ENCODE measurements around the gene DNAAF1.
A peak's percentile ranks its signal among the peaks of the same experiment; 100 is the strongest.

DNAAF1 gene

DNA sequence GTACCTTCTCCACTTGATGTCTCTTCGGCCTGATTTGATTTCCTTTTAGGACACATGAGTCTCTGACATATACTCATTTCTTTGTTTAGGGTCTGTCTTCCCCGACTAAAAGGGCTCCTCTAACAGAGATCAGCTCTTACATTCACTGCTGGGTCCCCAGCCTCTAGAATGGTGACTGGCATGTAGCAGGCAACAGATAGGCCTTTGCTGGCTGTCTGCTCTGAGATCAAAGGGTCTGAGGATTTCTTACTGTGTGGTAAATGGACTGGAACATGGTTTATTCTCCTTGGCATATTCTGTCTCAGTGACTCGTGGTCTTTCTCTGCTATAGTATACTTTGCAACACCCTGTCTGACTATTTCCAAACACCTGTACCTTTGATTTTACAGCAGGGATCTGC, 16.7 kb downstream of the DNAAF1 start:
- no peak for DNase-seq

DNA sequence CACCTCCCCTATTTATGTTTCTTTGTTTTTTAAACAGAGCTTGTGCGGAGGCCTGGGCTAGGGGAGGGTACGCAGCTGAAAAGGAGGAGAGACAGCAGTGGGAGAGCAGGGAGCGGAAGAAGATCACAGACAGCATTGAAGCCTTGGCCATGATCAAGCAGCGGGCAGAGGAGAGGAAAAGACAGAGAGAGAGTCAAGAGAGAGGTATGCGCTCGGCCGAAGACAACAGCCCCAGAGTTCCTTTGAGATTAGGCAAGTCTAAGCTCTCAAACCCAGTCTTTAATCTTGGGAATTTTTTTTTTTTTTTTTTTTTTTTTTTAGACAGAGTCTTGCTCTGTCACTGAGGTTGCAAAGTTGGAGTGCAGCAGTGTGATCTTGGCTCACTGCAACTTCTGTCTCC, 20.6 kb downstream of the DNAAF1 start:
- DNase-seq = no peak

DNA sequence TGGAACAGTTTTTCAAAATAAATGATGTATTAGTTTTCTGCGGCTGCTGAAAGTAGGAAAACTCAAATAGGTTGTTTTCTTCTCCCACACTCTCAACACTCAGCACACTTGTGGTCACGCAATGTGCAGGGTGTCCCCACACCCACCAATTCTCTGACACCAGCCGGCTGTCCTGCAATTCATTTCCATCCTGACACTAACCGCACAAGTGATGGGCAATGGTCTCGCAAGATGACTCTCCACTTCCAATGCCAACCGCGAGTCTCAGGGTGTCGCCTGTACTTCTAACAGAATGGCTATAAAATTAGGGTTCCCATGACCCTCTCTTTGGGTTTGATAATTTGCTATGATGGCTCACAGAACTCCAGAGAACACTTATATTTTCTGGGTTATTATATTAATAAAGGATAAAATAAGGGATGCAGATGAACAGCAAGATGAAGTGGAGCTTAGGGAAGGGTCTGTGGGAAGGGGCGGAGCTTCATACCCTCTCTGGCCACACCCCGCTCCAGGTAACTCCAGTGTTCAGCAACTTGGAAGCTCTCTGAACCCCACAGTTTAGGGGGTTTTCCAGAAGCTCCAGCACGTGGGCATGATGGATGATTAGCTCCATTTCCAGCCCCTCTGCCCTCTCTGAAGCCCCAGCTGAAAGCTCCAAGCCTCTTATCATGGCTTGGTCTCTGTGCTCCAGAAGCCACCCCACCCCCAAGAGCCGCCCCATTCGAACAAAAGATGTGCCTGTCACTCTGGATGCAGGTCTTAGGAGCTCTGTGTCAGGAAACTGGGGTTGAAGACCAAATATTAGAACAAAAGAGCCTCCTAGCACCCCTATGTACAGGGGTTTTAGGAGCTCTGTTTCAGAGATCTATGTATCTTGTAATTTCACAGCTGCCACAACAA, 21.9 kb downstream of the DNAAF1 start:
- DNase-seq = no peak

DNA sequence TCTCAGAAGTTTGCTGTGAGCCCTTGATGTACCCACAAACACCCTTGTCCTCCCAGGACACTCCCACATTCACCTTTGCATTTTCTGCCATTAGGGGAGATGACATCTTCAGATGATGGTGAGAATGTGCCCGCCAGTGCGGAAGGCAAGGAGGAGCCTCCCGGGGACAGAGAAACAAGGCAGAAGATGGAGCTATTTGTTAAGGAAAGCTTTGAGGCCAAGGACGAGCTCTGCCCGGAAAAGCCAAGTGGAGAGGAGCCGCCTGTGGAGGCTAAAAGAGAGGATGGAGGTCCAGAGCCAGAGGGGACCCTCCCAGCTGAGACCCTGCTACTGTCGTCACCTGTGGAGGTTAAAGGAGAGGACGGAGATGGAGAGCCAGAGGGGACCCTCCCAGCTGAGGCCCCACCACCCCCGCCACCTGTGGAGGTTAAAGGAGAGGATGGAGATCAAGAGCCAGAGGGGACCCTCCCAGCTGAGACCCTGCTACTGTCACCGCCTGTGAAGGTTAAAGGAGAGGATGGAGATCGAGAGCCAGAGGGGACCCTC, 24.7 kb downstream of the DNAAF1 start:
- no peak for DNase-seq

DNA sequence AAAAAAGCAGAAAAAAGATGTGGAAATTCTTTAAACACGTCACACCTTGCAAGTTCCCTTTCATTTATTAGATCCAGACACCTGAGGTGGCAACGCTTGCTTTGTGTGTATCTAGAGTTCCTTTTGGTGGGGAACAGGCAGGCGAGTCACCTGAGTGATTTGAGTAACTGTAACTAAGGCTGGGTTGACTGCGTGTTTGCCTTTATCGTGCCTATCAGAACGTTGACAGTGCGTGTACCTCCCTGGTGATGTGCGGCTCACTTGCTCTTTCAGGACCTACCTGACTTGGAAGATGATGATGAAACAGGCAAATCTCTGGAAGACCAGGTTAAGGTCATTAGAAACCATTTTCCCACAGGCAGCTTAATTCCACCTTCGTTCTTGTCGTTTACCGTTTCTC, 29.3 kb downstream of the DNAAF1 start:
- no peak for DNase-seq

DNA sequence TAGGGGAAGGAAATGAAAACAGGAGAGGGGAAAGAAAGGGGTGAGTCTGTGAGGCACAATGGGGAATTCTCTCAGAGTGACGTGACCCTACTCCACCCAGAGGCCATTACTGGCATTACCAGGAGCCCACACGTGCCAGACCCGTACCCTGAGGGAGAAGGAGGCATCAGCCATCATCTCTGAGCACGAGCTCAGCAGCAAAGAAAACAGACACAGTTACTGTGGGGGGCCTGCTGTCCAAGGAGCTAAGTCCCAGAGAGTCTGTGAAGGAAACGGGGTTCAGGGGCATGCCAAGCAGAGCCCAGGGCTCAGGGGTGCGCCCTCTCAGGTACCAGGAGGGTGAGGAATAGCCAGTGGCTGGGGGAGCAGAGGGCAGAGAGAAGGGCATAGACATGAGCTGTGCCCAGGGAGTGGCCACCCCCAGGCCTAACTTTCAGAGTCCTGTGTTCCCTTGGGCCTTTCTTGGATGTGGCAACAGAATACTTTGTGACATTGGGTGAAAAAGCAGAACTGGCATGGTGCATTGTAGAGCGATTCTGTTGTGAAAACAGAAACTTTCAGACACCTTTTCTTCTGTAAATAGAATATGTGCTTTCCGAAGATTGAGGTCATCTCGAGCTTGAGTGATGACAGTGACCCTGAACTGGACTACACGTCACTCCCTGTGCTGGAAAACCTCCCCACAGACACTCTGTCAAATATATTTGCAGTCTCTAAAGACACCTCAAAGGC, 30.4 kb downstream of the DNAAF1 start:
- DNase-seq = peak; percentile 49

DNA sequence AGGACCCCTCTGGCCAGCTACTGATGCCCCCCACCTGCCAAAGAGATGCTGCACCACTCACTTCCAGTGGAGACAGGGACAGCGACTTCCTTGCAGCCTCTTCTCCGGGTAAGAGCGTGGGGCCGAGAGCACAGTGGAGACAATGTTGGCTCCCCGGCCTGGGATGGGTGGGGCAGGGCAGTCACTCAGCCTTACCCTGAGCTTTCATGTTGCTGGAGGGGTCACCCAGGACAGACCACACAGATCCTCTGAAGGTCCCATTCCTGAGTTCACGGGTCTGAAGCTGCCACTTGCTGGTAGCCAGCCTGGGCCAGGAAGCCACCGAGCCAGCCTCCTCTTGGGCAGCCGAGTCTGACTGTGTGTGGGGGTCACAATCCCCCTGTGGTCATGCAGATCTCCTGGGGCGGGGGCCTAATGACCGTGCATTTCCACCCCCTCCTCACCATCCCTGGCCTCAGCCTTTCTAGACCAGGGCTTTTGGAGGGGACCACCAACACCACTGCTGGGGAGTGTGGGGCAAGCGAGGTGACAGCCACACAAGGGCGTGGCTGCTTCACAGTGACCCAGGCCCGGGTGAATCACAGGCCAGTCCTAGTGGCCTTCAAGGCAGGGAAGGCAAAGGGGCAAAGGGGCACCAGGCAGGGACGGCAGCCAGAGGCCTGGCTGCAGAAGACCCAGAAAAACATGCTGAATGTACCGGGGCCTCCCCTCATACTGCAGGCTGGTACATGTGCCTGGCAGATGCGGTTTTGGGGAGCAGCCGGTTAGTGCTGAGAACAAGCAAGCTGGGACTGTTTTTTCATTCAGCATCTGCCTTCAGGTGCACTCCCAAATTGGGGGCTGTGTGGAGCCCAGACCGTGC, 31.3 kb downstream of the DNAAF1 start:
- no peak for DNase-seq

DNA sequence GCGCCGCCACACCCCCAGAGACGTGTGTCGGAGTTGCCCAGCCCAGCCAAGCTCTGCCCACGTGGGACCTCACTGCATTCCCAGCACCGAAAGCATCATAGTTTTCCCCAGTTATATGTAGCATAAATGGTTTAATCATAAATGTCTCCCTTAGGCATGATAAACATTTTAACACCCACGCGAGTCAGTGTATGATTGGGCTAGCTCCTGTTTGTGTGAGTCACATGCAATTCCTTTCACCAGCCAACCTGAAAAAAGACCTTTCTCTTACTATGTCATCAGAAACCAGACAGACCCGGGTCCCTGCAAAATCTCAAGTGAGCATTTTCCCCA, 32.6 kb downstream of the DNAAF1 start:
- DNase-seq = peak; percentile 27

DNA sequence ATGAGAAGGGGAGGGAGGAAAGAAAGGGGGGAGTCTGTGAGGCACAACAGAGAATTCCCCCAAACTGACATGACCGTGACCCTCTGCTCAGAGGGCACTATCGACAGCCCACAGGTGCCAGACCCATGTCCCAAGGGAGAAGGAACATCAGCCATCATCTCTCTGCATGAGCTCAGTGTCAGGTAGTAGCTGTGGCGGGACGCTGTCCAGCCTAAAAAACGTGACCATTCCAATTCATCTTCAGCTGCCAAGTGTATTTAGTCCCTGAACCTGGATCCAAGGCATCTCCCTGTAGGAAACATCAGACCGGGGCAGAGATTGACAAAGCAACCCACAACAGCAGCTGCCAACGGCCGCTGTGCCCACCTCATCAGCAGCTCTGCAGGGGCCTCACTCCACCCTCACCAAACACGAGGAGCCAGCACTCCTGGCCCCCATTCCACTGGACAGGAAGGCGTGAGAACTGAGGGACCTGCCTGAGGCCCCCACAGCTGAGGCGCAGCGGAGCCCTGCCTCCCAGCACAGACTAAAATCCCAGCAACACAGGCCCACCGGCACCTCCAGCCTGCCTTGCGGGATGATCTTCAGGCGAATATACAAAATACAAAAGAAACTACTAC, 33.1 kb downstream of the DNAAF1 start:
- no peak for DNase-seq

DNA sequence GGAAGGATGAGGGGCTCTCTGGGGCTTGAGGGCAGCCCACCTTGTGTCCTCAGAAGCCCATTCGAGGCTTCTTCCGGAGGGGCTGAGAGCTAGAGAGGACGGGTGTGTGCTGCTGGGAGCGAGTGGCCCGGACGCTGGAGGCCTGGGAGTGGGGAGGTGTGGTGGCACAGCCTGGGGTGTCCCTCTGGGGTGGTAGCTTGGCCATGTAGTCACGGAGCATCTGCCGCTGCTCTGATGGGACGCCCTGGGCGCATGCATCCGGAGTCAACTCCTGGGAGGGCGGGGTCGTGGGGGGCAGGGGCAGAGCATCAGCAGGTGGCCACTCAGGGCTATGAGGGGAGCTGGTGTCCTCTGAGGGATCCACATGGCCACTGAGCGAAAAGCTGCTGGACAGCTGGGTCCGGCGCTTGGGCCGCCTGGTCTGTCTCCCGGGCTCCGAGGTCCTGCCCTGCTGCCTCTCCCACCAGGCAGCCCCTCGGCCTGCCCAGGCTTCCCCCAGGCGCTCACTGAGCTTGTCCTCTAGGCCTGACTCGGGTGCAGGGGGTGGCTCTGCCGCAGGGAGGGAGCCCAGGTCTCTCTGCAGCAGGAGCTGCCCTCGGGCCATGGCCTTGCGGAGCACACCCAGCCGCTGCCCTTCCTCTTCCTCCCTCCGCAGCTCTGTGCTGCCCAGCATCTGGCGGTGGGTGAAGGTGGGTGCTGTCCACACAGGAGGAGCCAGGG, 33.9 kb downstream of the DNAAF1 start:
- no peak for DNase-seq

DNA sequence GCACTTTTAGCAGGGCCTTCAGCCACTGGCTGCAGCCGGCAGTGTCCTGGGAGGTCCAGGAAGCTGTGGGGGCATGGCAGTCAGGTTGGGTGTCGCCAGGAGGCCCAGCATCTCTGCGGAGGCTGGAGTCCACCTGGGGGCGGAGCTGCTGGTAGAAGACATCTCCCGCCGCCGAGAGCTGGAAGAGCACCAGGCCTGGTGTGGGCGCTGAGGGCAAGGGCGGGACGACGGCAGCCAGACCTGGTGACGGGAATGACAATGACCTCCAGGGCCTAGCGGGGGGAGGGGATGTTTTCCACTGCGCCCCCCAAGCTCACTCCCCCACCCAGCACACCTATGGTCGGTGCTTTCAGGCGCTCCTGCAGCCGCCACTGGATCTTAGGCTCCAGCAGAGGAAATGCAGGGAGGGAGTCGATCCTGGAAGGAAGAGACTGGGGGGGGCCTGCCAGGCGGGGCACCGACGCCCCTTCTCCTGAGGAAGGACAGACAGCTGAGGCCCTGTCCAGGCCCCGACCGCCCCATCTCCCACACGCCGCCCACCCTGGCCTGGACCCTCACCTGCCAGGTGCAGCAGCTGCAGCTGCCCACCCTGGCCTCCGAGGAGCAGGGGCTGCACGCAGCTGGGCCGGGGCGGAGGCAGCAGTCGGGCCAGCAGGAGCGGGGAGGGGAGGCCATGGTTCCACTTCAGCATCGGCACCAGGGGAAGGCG, 34.7 kb downstream of the DNAAF1 start:
- DNase-seq = no peak

DNA sequence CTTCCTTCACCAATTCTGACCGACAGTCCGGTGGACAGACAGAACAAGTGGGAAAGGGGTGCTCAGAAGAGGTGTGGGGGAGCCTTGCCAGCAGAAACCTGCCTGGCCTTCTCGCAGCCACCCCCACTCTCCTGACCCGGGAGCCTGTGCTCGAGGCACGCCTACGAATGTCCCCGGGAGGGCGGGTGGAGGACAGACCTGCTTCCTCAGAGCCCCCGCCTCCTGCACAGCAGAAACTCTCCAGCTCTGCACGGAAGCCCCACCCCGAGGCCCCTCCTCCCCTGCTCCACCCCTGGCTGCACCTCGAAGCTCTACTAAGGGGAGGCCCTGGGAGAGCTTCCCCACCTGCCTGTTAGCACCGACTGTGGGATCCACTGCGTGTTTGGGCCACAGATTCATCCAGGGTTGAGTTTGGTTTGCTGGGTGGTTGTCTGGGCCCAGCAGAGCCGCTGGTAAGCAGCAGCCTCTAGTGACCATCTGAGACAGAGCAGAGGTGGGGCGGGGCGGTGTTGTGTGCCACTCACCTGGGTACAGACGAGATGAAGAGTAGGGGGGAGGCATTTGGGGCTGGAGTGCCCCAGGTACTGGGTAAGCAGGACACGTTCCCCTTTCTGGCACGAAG, 35.5 kb downstream of the DNAAF1 start:
- no peak for DNase-seq

DNA sequence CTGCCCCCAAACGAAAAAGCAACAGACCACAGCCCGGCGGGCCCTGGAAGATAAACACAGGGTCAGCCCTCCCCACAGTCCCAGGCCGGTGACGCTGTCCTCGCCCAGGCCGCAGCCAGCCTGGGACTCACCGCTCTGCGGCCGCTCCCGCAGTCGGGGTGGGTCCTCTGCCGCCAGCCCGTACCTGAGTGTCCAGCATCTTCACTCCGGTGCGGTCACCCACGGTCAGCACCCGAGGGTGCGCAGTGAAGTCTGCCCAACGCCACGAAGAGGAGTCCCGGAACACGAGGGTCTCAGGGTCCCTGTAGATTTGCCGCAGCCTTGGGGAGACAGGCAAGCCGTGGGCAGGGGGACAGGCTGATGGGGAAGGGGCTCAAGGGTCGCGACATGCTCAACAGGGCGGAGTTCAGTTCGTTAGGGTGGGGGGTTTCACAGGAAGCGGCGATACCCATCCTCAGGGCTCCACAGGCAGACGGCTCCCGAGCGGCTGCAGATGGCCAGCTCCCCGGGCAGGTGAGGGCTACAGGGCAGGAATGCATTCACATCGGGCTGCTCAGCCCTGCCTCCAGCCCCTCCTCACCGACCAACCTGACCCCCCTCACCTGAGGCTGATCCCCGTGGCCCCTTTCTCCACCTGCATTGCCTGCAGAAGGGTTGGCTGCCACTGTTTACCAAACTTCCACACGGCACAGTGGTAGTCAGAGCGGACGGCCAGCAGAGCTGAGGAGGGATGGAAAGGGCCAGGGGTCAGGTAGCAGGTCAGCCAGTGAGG, 36.2 kb downstream of the DNAAF1 start:
- DNase-seq = no peak

DNA sequence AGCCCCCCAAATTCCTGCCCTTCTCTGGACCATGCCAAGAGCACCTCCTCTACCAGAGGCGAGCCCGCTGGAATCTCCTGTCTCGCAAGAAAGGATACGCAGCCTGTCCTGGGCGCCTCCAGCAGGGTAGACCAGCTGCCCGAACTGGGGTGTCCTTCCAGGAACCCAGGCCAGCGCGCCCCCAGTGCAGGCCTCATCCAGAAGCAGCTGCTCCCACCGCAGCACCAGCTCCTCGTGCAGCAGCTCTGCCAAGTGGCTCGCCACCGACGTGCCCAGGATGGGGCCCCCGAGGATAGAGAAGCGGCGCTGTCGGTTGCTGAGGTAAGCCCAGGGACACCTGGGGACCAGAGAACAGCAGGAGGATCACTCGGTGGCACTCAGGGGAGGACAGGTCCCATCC, 37.0 kb downstream of the DNAAF1 start:
- DNase-seq = no peak

DNA sequence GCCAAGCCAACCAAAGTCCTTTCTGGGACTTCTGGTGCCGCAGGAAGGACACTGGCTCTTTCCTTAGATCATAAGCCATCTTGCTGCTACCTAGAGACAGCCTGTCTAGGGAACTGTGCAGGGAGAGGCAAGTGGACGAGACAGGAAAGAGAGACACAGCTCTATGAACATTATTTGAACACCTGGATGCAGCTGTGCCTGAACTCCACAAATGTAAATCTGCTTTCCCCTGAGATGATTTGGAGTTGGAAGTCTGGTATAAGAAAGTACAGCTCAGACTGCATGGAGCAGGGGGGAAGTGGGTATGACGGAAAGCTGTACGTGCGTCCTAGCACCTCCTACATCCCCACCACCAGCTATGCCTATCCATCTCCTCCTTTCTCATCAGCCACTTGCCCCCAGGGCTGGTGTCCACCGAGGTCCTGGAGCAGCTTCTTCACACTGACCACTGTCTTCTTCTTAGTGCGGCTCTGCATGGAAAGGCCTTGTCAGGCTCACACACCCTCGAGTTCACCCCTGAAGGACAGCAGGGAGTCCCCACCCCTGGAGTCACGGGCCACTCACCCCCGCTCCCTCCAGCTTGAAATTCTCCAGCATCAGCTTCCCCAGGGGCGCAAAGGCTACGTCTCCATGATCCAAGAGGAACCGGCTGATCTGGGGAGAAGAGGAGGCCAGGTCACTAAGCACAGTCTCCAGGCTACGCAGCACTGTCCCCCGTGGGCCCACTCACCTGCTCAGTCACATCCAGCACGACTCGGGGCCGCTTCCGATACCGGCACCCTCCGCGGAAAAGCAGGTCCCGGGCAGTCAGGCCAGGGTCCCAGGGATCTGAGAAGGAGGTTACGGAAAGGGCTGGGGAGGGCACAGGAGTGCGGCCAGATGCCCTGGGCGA, 37.8 kb downstream of the DNAAF1 start:
- DNase-seq = no peak

DNA sequence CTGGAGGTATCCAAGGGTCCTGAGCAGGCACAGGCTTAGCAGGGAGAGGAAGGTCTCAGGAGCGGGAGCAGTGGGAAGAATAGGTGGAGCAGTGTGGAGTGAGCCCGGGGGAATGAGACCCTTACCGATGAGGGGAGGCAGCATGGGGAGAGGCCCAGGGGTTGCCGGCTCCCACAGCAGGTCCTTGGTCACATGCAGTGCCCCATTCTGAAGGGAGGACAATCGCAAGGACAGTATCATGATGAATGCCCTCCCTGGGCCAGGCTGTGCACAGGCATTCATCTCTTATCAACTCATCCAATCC, 38.4 kb downstream of the DNAAF1 start:
- DNase-seq = no peak

DNA sequence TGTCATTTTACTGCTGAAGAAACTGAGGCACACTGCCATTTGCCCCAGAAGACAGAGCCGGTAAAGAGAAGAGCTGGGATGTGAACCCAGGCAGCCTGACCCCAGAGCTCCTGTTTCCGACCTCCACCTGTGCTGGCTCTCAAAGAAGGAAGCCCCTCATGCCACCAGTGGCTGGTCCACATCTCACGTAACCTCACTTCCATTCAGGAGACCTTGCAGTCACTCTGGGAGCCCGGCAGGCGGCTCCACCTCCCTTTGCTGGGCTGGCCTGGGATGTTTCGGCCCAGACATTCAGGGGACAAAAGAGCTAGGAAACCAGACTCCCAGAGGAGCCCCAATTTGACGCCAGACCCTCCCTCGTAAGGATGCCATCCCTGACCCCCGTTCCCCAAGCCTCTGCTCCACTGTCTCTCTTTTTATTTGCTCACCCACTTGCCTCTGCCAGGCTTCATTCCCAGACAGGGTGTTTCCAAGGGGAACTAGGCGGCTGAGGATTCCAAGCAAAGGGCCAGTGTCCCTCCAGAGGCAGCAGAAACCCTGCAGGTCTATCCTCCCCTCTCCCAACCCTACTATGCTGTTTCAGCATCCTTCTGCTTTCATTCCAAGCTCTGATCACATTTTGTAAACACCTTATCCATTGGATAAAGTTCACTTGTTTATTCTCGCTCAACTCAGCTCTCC, 38.9 kb downstream of the DNAAF1 start:
- DNase-seq = no peak

DNA sequence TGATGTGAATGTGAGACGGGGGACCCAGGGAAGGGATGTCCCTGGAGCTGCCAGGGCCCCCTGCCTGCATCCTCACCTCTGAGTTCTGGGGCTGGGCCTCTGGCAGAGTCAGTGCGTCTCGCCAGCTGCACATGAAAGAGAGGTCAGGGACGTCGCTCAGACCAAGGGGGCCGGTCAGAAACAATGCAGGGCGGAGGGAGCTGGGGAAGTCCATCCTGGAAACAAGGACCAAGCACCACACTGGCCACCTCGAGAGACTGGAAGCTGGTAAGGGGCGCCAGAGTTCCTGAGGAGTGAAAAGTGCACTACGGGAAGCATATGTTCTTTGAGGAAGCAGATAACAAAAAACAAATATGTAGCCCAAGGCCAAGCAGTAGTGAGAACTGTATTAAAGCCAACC, 39.7 kb downstream of the DNAAF1 start:
- DNase-seq = no peak

Measured in fibroblast of skin of back (primary cell).